ENCODE measurements around the gene TTN.

Gene TTN

DNA sequence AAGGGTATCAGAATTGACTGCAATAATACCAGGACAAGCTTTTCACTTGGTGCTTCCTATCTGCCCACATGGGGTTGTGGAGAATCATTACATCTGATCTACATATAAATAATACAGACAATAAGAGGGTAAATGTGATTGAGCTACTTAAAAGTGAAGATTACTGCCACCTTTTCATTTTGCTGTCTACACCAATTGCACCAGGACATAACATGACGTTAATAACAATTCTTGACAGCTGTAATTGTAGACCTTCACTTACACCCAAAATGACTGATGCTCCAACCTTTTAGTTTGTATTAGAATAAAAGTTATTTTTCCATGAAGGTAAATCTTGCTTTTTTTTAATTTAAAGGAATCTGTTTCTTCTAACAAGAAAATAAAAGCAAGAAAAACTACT, 36.5 kb upstream of the TTN start:
- Histone ChIP-seq H3K9me2 (replicated peaks; ENCODE audit: low read depth, low read length) (no peaks in the 10 kb centered on the region), H3K9ac (ENCODE audit: low read depth, low read length, poor library complexity, severe bottlenecking) (no peak overlapping the region), H3K27me3 (ENCODE audit: insufficient read depth, low read length, poor library complexity, severe bottlenecking) (no peaks in the 10 kb centered on the region), H3F3A (ENCODE audit: low read depth) (no peaks in the 10 kb centered on the region), H4K20me1 (ENCODE audit: insufficient read depth, low read length, poor library complexity, severe bottlenecking) (no peaks in the 10 kb centered on the region), H3K4me2 (ENCODE audit: low read depth, low read length, poor library complexity, severe bottlenecking) (no peak overlapping the region), H3K4me1 (ENCODE audit: insufficient read depth, low read length, poor library complexity, severe bottlenecking) (no peaks in the 10 kb centered on the region), H3K79me2 (ENCODE audit: insufficient read depth, low read length) (no peaks in the 10 kb centered on the region), H3K36me3 (ENCODE audit: insufficient read depth, low read length) (no peaks in the 10 kb centered on the region), H3K4me3 (ENCODE audit: low read length, poor library complexity, severe bottlenecking) (no peak overlapping the region), H3K9me3 (ENCODE audit: insufficient read depth, low read depth, low read length) (no peaks in the 10 kb centered on the region), H2AFZ (ENCODE audit: low read length) (no peak overlapping the region)
- TF ChIP-seq, protein P1, sequence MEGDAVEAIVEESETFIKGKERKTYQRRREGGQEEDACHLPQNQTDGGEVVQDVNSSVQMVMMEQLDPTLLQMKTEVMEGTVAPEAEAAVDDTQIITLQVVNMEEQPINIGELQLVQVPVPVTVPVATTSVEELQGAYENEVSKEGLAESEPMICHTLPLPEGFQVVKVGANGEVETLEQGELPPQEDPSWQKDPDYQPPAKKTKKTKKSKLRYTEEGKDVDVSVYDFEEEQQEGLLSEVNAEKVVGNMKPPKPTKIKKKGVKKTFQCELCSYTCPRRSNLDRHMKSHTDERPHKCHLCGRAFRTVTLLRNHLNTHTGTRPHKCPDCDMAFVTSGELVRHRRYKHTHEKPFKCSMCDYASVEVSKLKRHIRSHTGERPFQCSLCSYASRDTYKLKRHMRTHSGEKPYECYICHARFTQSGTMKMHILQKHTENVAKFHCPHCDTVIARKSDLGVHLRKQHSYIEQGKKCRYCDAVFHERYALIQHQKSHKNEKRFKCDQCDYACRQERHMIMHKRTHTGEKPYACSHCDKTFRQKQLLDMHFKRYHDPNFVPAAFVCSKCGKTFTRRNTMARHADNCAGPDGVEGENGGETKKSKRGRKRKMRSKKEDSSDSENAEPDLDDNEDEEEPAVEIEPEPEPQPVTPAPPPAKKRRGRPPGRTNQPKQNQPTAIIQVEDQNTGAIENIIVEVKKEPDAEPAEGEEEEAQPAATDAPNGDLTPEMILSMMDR (conservative IDR thresholded peaks at IDR 0.05; ENCODE audit: low read length): no peak
- TF ChIP-seq EZH2phosphoT487 (IDR thresholded peaks at IDR 0.05; ENCODE audit: borderline replicate concordance): no peak

DNA sequence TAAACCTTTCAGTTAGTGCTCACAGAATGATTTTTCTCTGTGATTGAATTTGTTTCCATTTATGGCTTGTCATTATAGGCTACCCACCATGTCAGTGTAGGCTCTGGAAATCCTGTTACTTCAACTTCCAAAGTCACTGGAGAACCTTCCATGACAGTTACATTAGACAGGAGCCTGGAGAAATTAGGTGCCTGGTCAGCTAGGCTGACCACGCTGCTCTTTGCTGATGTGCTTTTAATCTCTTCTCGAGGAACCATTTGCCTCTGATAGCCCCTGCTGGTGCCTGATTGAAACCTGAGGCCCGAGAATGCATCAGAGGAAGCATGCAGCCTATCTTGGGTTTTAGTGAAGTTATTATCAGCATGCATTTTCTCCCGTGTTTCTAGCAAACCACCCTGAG, 29.6 kb upstream of the TTN start:
- Histone ChIP-seq H3K4me2 (ENCODE audit: low read depth, low read length, poor library complexity, severe bottlenecking) (no peak overlapping the region), H2AFZ (ENCODE audit: low read length) (no peak overlapping the region), H3K9me3 (ENCODE audit: insufficient read depth, low read depth, low read length) (no peaks in the 10 kb centered on the region), H3K36me3 (ENCODE audit: insufficient read depth, low read length) (no peaks in the 10 kb centered on the region), H4K20me1 (ENCODE audit: insufficient read depth, low read length, poor library complexity, severe bottlenecking) (no peaks in the 10 kb centered on the region), H3K9ac (ENCODE audit: low read depth, low read length, poor library complexity, severe bottlenecking) (no peak overlapping the region), H3K9me2 (replicated peaks; ENCODE audit: low read depth, low read length) (no peaks in the 10 kb centered on the region), H3F3A (ENCODE audit: low read depth) (no peaks in the 10 kb centered on the region), H3K4me1 (ENCODE audit: insufficient read depth, low read length, poor library complexity, severe bottlenecking) (no peaks in the 10 kb centered on the region), H3K79me2 (ENCODE audit: insufficient read depth, low read length) (no peaks in the 10 kb centered on the region), H3K4me3 (ENCODE audit: low read length, poor library complexity, severe bottlenecking) (no peak overlapping the region), H3K27me3 (ENCODE audit: insufficient read depth, low read length, poor library complexity, severe bottlenecking) (no peaks in the 10 kb centered on the region)
- no peak for TF ChIP-seq EZH2phosphoT487 (IDR thresholded peaks at IDR 0.05; ENCODE audit: borderline replicate concordance)
- TF ChIP-seq, protein P1 (conservative IDR thresholded peaks at IDR 0.05; ENCODE audit: low read length): no peak

DNA sequence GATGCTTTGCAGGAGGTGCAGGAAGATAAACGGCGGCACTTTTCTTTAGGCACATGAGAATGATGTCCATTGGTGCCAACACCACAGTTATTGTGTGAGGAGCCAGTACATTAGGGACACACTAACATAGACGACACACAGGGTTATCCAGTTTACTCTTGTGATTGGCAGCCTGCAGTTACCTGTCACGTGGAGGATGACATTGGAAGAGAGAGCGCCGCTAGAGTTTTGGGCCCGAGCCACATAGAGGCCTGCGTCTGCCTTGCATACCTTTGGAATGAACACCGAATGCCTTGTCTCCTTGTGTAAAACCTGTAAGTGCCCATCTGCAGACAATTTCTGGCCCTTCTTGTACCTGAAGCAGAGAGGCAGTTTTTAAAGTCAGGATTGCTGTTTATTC, 26.9 kb upstream of the TTN start:
- H3K9ac ChIP-seq (ENCODE audit: low read depth, low read length, poor library complexity, severe bottlenecking): no peak overlapping the region
- TF ChIP-seq, protein P1 (conservative IDR thresholded peaks at IDR 0.05; ENCODE audit: low read length): no peak
- no peak for TF ChIP-seq EZH2phosphoT487 (IDR thresholded peaks at IDR 0.05; ENCODE audit: borderline replicate concordance)
- no peak overlapping the region for H3K4me3 ChIP-seq (ENCODE audit: low read length, poor library complexity, severe bottlenecking)

More for the DNA sequence above, 26.9 kb upstream of the TTN start:
- no peaks in the 10 kb centered on the region for H3K9me3 ChIP-seq (ENCODE audit: insufficient read depth, low read depth, low read length)
- H3F3A ChIP-seq (ENCODE audit: low read depth): no peaks in the 10 kb centered on the region
- no peaks in the 10 kb centered on the region for H3K9me2 ChIP-seq (replicated peaks; ENCODE audit: low read depth, low read length)
- no peaks in the 10 kb centered on the region for H4K20me1 ChIP-seq (ENCODE audit: insufficient read depth, low read length, poor library complexity, severe bottlenecking)
- no peaks in the 10 kb centered on the region for H3K36me3 ChIP-seq (ENCODE audit: insufficient read depth, low read length)
- H2AFZ ChIP-seq (ENCODE audit: low read length): no peak overlapping the region
- no peaks in the 10 kb centered on the region for H3K4me1 ChIP-seq (ENCODE audit: insufficient read depth, low read length, poor library complexity, severe bottlenecking)
- no peaks in the 10 kb centered on the region for H3K79me2 ChIP-seq (ENCODE audit: insufficient read depth, low read length)
- no peaks in the 10 kb centered on the region for H3K27me3 ChIP-seq (ENCODE audit: insufficient read depth, low read length, poor library complexity, severe bottlenecking)
- no peak overlapping the region for H3K4me2 ChIP-seq (ENCODE audit: low read depth, low read length, poor library complexity, severe bottlenecking)
